Measurements from ENCODE around the gene CEP76. TPM values are rescaled to one million over a fixed set of nuclear protein-coding genes. Genes with fewer than 3 reads are reported as not detected.

CEP76 gene
- total and polyA plus RNA-seq, 2 experiments from 2014 or later: 11.2 to 25.9 TPM

DNA sequence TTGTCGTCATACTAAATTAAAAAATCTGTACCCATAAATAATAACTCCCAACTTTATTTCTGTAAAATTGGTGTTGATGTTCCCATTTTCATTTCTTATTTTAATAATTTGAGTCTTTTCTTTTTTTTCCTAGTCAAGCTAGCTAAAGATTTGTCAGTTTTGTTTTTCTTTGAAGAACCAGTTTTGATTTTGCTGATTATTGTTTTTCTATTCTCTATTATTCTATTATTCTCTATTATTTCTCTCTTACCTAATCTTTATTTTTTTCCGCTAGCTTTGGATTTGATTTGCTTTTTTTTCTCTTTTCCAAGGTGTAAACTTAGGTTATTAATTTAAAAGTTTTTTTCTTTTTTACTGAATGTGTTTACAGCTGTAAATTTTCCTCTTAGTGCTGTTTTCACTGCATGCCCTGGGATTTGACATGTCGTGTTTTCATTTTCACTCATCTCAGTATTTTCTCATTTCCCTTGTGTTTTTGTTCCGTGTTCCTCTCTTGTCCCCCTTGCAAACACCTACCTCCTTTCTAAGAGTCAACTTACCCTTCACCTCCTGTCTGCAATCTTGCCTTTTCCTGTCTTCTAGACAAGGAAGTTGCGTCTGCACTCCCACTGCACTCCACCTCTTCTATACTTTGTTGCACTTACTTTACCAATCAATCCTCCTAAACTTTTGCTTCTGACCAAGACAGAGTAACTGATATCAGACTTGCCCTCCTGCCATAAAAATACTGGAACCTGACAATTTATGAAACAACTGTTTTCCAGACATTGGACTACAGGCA lies 19.2 kb upstream of the CEP76 start:
- H3K27ac Mint-ChIP-seq: no peak overlapping the region
- ATAC-seq: no peak
- H3K9me2 ChIP-seq (ENCODE audit: insufficient read depth): no peaks in the 10 kb centered on the region
- no peaks in the 10 kb centered on the region for H3K9me3 Mint-ChIP-seq
- no peaks in the 10 kb centered on the region for H3K27me3 Mint-ChIP-seq (ENCODE audit: insufficient read depth, low read depth, poor library complexity)
- H3K79me2 ChIP-seq (replicated peaks; ENCODE audit: insufficient read depth): no peaks in the 10 kb centered on the region
- no peak overlapping the region for H3K4me2 ChIP-seq
- no peak for DNase-seq (ENCODE audit: low spot score)
- no peak overlapping the region for H3K4me3 Mint-ChIP-seq
- no peaks in the 10 kb centered on the region for H3K27me3 ChIP-seq (ENCODE audit: insufficient read depth)
- peaks cover 5% of the 10 kb centered on the region for H3K4me1 Mint-ChIP-seq
- no peak for TF ChIP-seq POLR2AphosphoS5 (IDR thresholded peaks at IDR 0.05; ENCODE audit: low read depth)
- no peak for TF ChIP-seq JUNB (IDR thresholded peaks at IDR 0.05; ENCODE audit: unreplicated experiment)
- H3K4me3 ChIP-seq: no peak overlapping the region
- no peak overlapping the region; the same call in 1 of the 2 replicates for H3K27ac ChIP-seq (ENCODE audit: low read depth)
- H4K20me1 ChIP-seq (replicated peaks; ENCODE audit: insufficient read depth): peaks cover 5% of the 10 kb centered on the region
- peaks cover 35% of the 10 kb centered on the region for H3K36me3 ChIP-seq (ENCODE audit: insufficient read depth)
- H3K36me3 Mint-ChIP-seq (ENCODE audit: low read depth): peaks cover 55% of the 10 kb centered on the region
- H3F3A ChIP-seq (replicated peaks; ENCODE audit: low read depth): no peaks in the 10 kb centered on the region; the same call in 1 of the 2 replicates
- H3K4me1 ChIP-seq (ENCODE audit: insufficient read depth): peaks cover 12% of the 10 kb centered on the region; the same call in 1 of the 2 replicates
- H2AFZ ChIP-seq: no peak overlapping the region

DNA sequence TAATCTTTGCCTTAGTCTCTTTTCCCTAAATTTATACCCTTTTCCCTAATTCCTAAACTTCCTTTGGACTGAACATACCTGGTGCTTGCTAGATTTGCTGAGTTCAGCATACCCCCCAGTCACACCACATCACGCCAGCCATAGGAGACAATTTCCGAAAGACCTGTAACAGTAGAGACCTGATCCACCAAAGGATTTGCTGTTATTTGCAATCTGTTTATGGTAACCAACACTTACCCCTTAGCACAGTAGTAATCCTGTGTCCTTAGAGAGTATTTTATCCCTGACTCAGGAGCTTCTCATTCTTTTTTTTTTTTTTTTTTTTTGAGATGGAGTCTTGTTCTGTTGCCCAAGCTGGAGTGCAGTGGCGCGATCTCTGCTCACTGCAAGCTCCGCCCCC lies 8.9 kb upstream of the CEP76 start:
- Histone ChIP-seq H3K9me2 (ENCODE audit: insufficient read depth) (no peaks in the 10 kb centered on the region), H2AFZ (no peak overlapping the region), H3F3A (replicated peaks; ENCODE audit: low read depth) (no peaks in the 10 kb centered on the region), H3K4me2 (no peak overlapping the region), H3K4me3 (no peak overlapping the region), H3K27me3 (ENCODE audit: insufficient read depth) (no peaks in the 10 kb centered on the region), H3K27ac (ENCODE audit: low read depth) (no peak overlapping the region), H3K36me3 (ENCODE audit: insufficient read depth) (peaks cover 25% of the 10 kb centered on the region), H3K4me1 (ENCODE audit: insufficient read depth) (peaks cover 7% of the 10 kb centered on the region; the same call in 1 of the 2 replicates), H4K20me1 (replicated peaks; ENCODE audit: insufficient read depth) (0 out of 2 replicates have a peak, but pooled peaks cover 1% of the 10 kb centered on the region), H3K79me2 (replicated peaks; ENCODE audit: insufficient read depth) (peaks cover 11% of the 10 kb centered on the region)
- peaks cover 3% of the 10 kb centered on the region for H3K27me3 Mint-ChIP-seq (ENCODE audit: insufficient read depth, low read depth, poor library complexity)
- no peak overlapping the region for H3K27ac Mint-ChIP-seq
- no peak overlapping the region for H3K4me3 Mint-ChIP-seq
- peaks cover 9% of the 10 kb centered on the region; the same call in 2 of the 3 replicates for H3K4me1 Mint-ChIP-seq
- peaks cover 68% of the 10 kb centered on the region for H3K36me3 Mint-ChIP-seq (ENCODE audit: low read depth)
- H3K9me3 Mint-ChIP-seq: no peaks in the 10 kb centered on the region
- ATAC-seq: no peak
- no peak for DNase-seq (ENCODE audit: low spot score)
- TF ChIP-seq STAT1 (IDR thresholded peaks at IDR 0.05; ENCODE audit: unreplicated experiment) (no peak), CTCF (conservative IDR thresholded peaks at IDR 0.05; ENCODE audit: low read depth in 2 of 2) (no peak), ZNF331 (CRISPR knock-in tag; IDR thresholded peaks at IDR 0.05; ENCODE audit: low read depth) (no peak), CREB1 (CRISPR knock-in tag; IDR thresholded peaks at IDR 0.05; ENCODE audit: low read depth) (no peak), POLR2AphosphoS5 (IDR thresholded peaks at IDR 0.05; ENCODE audit: low read depth) (no peak), NANOG (IDR thresholded peaks at IDR 0.05; ENCODE audit: borderline replicate concordance) (no peak), EZH2phosphoT487 (IDR thresholded peaks at IDR 0.05; ENCODE audit: unreplicated experiment) (no peak), EZH2 (IDR thresholded peaks at IDR 0.05; ENCODE audit: low read depth, unreplicated experiment) (no peak), JUNB (IDR thresholded peaks at IDR 0.05; ENCODE audit: unreplicated experiment) (no peak), ZNF114 (CRISPR knock-in tag; IDR thresholded peaks at IDR 0.05) (no peak)
- TF ChIP-seq, protein P1, sequence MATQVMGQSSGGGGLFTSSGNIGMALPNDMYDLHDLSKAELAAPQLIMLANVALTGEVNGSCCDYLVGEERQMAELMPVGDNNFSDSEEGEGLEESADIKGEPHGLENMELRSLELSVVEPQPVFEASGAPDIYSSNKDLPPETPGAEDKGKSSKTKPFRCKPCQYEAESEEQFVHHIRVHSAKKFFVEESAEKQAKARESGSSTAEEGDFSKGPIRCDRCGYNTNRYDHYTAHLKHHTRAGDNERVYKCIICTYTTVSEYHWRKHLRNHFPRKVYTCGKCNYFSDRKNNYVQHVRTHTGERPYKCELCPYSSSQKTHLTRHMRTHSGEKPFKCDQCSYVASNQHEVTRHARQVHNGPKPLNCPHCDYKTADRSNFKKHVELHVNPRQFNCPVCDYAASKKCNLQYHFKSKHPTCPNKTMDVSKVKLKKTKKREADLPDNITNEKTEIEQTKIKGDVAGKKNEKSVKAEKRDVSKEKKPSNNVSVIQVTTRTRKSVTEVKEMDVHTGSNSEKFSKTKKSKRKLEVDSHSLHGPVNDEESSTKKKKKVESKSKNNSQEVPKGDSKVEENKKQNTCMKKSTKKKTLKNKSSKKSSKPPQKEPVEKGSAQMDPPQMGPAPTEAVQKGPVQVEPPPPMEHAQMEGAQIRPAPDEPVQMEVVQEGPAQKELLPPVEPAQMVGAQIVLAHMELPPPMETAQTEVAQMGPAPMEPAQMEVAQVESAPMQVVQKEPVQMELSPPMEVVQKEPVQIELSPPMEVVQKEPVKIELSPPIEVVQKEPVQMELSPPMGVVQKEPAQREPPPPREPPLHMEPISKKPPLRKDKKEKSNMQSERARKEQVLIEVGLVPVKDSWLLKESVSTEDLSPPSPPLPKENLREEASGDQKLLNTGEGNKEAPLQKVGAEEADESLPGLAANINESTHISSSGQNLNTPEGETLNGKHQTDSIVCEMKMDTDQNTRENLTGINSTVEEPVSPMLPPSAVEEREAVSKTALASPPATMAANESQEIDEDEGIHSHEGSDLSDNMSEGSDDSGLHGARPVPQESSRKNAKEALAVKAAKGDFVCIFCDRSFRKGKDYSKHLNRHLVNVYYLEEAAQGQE (IDR thresholded peaks at IDR 0.05; ENCODE audit: unreplicated experiment): no peak
- TF ChIP-seq, protein P2, sequence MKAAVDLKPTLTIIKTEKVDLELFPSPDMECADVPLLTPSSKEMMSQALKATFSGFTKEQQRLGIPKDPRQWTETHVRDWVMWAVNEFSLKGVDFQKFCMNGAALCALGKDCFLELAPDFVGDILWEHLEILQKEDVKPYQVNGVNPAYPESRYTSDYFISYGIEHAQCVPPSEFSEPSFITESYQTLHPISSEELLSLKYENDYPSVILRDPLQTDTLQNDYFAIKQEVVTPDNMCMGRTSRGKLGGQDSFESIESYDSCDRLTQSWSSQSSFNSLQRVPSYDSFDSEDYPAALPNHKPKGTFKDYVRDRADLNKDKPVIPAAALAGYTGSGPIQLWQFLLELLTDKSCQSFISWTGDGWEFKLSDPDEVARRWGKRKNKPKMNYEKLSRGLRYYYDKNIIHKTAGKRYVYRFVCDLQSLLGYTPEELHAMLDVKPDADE (IDR thresholded peaks at IDR 0.05): no peak
